Measurements from ENCODE around the gene MOB3B. TPM values are rescaled to one million over a fixed set of nuclear protein-coding genes. Genes with fewer than 3 reads are reported as not detected.
A peak's percentile ranks its signal among the peaks of the same experiment; 100 is the strongest.

The MOB3B gene
- total RNA-seq, 1 donor from 2014 or later, result 0.94 TPM

DNA sequence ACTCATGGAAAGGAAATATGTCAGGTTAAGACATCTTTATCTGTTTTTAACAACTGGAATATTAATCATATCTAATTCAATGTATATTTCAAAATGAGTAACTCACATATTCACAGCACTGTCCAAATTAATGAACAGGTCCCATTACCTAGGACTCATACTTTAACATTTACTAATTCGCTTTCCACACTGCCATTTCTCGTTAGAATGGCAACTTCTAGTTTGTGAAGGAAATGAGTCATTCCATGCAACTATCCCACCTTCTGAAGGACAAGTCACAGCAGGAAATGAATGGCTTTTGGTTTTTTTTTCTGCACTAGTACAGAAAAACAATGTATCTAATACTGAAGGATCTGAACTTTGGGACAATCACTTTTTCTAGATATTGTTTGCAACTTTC, 30.2 kb downstream of the MOB3B start:
- H3K4me1 Mint-ChIP-seq (ENCODE audit: low read depth), result peaks cover 15% of the 10 kb centered on the region
- no peaks in the 10 kb centered on the region for H3K27me3 Mint-ChIP-seq (ENCODE audit: low read depth)
- intact Hi-C loops (cut with micrococcal nuclease), result loop anchor here (1.0 to 2.0 kb wide), 3 partner anchors 29 to 134 kb away; partner anchors contain the start of gene C9orf72
- no peaks in the 10 kb centered on the region for H3K36me3 Mint-ChIP-seq (ENCODE audit: low read depth)
- peak overlapping the region; percentile 5 for H3K27ac Mint-ChIP-seq
- DNase-seq (ENCODE audit: low spot score), result no peak
- no peak overlapping the region for H3K4me3 Mint-ChIP-seq (ENCODE audit: low read depth)
- H3K9me3 Mint-ChIP-seq, result no peaks in the 10 kb centered on the region

DNA sequence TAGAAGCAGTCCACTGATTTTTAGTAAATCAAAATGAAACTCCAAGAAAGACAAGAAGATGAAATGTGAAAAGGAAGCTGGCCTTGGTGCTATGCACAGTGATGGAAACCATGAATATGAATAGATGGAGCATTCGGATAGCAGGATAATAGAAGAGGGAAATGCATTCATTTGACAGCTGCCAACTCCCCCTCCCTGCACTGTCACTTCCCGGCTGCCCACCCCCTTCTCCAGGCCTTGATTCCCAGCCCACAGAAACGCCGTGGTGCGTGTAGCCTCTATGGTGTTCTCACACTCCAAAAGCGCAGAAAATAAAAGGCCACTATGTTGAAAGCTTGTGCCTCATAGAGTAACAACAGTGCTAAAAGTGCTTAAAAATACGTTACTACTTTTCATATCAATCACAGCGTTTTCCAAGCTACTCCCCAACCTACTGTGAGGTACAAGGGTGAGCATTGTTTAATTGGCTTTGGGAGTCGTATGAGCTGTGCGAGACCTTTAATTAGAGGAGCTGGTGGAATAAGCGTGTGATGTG, 31.7 kb downstream of the MOB3B start:
- H3K36me3 Mint-ChIP-seq (ENCODE audit: low read depth), result no peaks in the 10 kb centered on the region
- peaks cover 11% of the 10 kb centered on the region for H3K4me1 Mint-ChIP-seq (ENCODE audit: low read depth)
- intact Hi-C loops (cut with micrococcal nuclease), result loop anchor here (2.0 kb wide), 1 partner anchor 75 kb away; the partner anchor contains the start of gene C9orf72
- H3K4me3 Mint-ChIP-seq (ENCODE audit: low read depth), result no peak overlapping the region
- no peak for DNase-seq (ENCODE audit: low spot score)
- H3K9me3 Mint-ChIP-seq, result peaks cover 4% of the 10 kb centered on the region
- no peak overlapping the region for H3K27ac Mint-ChIP-seq
- no peaks in the 10 kb centered on the region for H3K27me3 Mint-ChIP-seq (ENCODE audit: low read depth)

- Mint-ChIP-seq H3K9me3 (peaks cover 4% of the 10 kb centered on the region), H3K4me3 (ENCODE audit: low read depth) (no peak overlapping the region), H3K4me1 (ENCODE audit: low read depth) (peaks cover 8% of the 10 kb centered on the region), H3K36me3 (ENCODE audit: low read depth) (no peaks in the 10 kb centered on the region), H3K27me3 (ENCODE audit: low read depth) (no peaks in the 10 kb centered on the region), H3K27ac (no peak overlapping the region)
- DNase-seq (ENCODE audit: low spot score), result no peak
- intact Hi-C loops (cut with micrococcal nuclease), result no loop called here
Measured at GRCh38 chr9:27496135-27496504, 33.5 kb downstream of the MOB3B start.

DNA sequence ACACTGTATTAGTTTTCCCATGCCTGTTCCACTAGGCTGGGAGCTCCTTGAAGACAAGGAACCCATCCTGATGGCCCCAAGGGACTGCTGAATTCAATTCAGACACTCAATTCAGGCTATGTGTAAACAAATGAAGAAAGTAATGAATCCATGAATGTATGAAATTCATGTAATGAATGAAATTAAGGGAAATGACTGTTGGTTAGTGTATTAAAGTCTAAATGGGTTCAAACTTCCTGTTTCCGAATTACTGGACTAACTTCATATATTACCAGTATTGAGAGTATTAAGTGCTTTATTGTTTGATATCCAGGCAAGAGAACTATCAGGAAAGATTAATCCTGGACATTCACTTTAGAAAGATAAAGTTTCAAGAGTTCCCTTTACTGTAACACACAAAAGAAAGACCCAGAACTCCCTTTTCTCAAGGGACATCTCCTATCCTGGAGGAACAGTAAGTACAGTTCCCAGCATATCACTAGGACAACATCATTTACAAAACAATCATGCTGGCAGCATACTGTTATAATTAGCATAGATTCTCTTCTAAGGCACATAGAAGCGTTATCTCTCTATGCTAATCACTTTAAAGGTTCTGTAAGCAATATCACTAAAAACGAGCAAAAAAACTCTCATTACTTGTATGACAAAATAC, 34.0 kb downstream of the MOB3B start:
- Mint-ChIP-seq H3K27me3 (ENCODE audit: low read depth) (no peaks in the 10 kb centered on the region), H3K4me3 (ENCODE audit: low read depth) (no peak overlapping the region), H3K36me3 (ENCODE audit: low read depth) (no peaks in the 10 kb centered on the region), H3K4me1 (ENCODE audit: low read depth) (peaks cover 8% of the 10 kb centered on the region), H3K9me3 (peaks cover 4% of the 10 kb centered on the region), H3K27ac (no peak overlapping the region)
- intact Hi-C loops (cut with micrococcal nuclease), result no loop called here
- DNase-seq (ENCODE audit: low spot score), result no peak

DNA sequence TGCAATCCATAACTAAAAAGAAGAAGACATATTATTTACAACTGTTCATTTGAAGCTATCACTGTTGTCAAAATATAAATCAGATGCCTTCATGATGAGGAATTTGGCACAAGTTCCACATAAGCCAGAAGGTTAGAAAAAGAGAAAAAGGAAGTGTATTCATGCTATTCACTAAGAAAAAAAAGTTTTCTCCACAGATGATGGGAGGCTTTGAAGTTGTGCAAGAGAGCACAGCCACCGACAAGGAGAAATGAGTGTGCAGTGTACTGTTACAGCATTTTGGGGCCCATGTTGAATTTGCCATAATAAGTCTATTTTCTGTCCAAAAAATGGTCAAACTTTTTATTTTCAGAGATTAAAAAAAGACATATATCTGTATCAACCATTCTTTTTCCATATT, 38.5 kb downstream of the MOB3B start:
- DNase-seq (ENCODE audit: low spot score), result no peak
- H3K4me1 Mint-ChIP-seq (ENCODE audit: low read depth), result peaks cover 3% of the 10 kb centered on the region
- no peaks in the 10 kb centered on the region for H3K27me3 Mint-ChIP-seq (ENCODE audit: low read depth)
- H3K4me3 Mint-ChIP-seq (ENCODE audit: low read depth), result no peak overlapping the region
- H3K9me3 Mint-ChIP-seq, result peaks cover 4% of the 10 kb centered on the region
- no peak overlapping the region for H3K27ac Mint-ChIP-seq
- intact Hi-C loops (cut with micrococcal nuclease), result no loop called here
- H3K36me3 Mint-ChIP-seq (ENCODE audit: low read depth), result no peaks in the 10 kb centered on the region

DNA sequence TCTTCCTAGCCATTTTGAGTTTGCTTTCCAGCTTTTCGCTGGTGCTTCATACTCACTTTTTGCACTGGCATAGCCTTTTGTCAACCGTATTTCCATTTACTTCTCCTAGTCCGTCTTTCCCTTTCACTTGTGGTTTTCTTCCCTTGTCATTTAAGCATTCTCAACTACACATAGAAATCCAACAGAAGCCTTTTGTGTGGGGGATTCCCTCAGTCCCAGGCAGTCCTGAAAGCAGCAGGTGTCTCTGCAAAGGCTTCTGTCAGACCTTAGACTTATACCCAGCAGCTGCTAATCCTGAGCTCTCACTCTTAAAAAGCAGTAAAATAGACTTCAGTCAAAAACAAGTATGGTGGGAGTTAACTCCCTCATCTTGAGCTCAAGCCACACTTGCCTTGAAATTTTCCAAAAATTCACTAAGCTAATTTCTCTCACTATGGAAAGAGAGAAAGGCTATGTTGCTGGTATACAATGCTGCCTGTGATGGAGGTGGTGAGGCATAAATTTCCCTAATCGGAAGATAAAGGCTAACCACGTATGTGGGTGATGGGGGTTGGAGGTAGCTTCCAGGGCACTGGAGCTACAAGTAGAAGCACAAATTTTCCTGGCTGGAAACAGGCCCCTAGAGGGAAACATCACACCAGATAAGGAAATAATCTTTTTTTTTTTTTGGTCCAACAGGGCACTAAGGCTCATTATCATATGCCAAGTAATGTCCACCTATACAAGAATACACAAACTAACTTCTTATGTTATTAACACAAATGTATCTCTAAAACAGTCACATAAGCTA, 40.3 kb downstream of the MOB3B start:
- Mint-ChIP-seq H3K27me3 (ENCODE audit: low read depth) (no peaks in the 10 kb centered on the region), H3K4me3 (ENCODE audit: low read depth) (no peak overlapping the region), H3K4me1 (ENCODE audit: low read depth) (peaks cover 16% of the 10 kb centered on the region), H3K36me3 (ENCODE audit: low read depth) (no peaks in the 10 kb centered on the region), H3K27ac (no peak overlapping the region), H3K9me3 (peaks cover 2% of the 10 kb centered on the region)
- intact Hi-C loops (cut with micrococcal nuclease), result no loop called here
- DNase-seq (ENCODE audit: low spot score), result no peak

GRCh38 chr9:27487927-27488326, 41.7 kb downstream of the MOB3B start:
- no peak overlapping the region for H3K4me3 Mint-ChIP-seq (ENCODE audit: low read depth)
- no peaks in the 10 kb centered on the region for H3K36me3 Mint-ChIP-seq (ENCODE audit: low read depth)
- H3K27me3 Mint-ChIP-seq (ENCODE audit: low read depth), result no peaks in the 10 kb centered on the region
- no peak overlapping the region for H3K27ac Mint-ChIP-seq
- intact Hi-C loops (cut with micrococcal nuclease), result no loop called here
- DNase-seq (ENCODE audit: low spot score), result no peak
- H3K9me3 Mint-ChIP-seq, result no peaks in the 10 kb centered on the region
- H3K4me1 Mint-ChIP-seq (ENCODE audit: low read depth), result peaks cover 18% of the 10 kb centered on the region

- intact Hi-C loops (cut with micrococcal nuclease), result no loop called here
- Mint-ChIP-seq H3K4me3 (ENCODE audit: low read depth) (no peak overlapping the region), H3K27me3 (ENCODE audit: low read depth) (no peaks in the 10 kb centered on the region), H3K36me3 (ENCODE audit: low read depth) (no peaks in the 10 kb centered on the region), H3K4me1 (ENCODE audit: low read depth) (peaks cover 18% of the 10 kb centered on the region), H3K27ac (no peak overlapping the region), H3K9me3 (no peaks in the 10 kb centered on the region)
- no peak for DNase-seq (ENCODE audit: low spot score)
Measured at GRCh38 chr9:27487128-27487640, 42.4 kb downstream of the MOB3B start.

- no peaks in the 10 kb centered on the region for H3K27me3 Mint-ChIP-seq (ENCODE audit: low read depth)
Measured at GRCh38 chr9:27485158-27485557, 44.5 kb downstream of the MOB3B start.

GRCh38 chr9:27483576-27483975, 46.0 kb downstream of the MOB3B start:
- intact Hi-C loops (cut with micrococcal nuclease), result no loop called here
- no peaks in the 10 kb centered on the region for H3K36me3 Mint-ChIP-seq (ENCODE audit: low read depth)
- H3K4me1 Mint-ChIP-seq (ENCODE audit: low read depth), result peaks cover 15% of the 10 kb centered on the region
- H3K4me3 Mint-ChIP-seq (ENCODE audit: low read depth), result no peak overlapping the region
- H3K9me3 Mint-ChIP-seq, result peaks cover 8% of the 10 kb centered on the region
- H3K27me3 Mint-ChIP-seq (ENCODE audit: low read depth), result no peaks in the 10 kb centered on the region
- no peak overlapping the region for H3K27ac Mint-ChIP-seq
- no peak for DNase-seq (ENCODE audit: low spot score)

More at GRCh38 chr9:27485158-27485557, 44.5 kb downstream of the MOB3B start:
- H3K9me3 Mint-ChIP-seq, result no peaks in the 10 kb centered on the region
- intact Hi-C loops (cut with micrococcal nuclease), result no loop called here
- H3K4me1 Mint-ChIP-seq (ENCODE audit: low read depth), result peaks cover 18% of the 10 kb centered on the region
- no peak overlapping the region for H3K4me3 Mint-ChIP-seq (ENCODE audit: low read depth)
- H3K36me3 Mint-ChIP-seq (ENCODE audit: low read depth), result no peaks in the 10 kb centered on the region
- DNase-seq (ENCODE audit: low spot score), result no peak
- no peak overlapping the region for H3K27ac Mint-ChIP-seq

GRCh38 chr9:27482709-27483108, 46.9 kb downstream of the MOB3B start:
- Mint-ChIP-seq H3K4me3 (ENCODE audit: low read depth) (no peak overlapping the region), H3K4me1 (ENCODE audit: low read depth) (peaks cover 15% of the 10 kb centered on the region), H3K9me3 (peaks cover 17% of the 10 kb centered on the region), H3K27ac (no peak overlapping the region), H3K27me3 (ENCODE audit: low read depth) (peaks cover 2% of the 10 kb centered on the region), H3K36me3 (ENCODE audit: low read depth) (peaks cover 3% of the 10 kb centered on the region)
- no peak for DNase-seq (ENCODE audit: low spot score)
- intact Hi-C loops (cut with micrococcal nuclease), result no loop called here

- Mint-ChIP-seq H3K4me3 (ENCODE audit: low read depth) (no peak overlapping the region), H3K4me1 (ENCODE audit: low read depth) (peaks cover 3% of the 10 kb centered on the region), H3K9me3 (peaks cover 22% of the 10 kb centered on the region), H3K27ac (no peak overlapping the region), H3K27me3 (ENCODE audit: low read depth) (peaks cover 2% of the 10 kb centered on the region), H3K36me3 (ENCODE audit: low read depth) (peaks cover 3% of the 10 kb centered on the region)
- no peak for DNase-seq (ENCODE audit: low spot score)
- intact Hi-C loops (cut with micrococcal nuclease), result no loop called here
Measured at GRCh38 chr9:27478322-27478721, 51.3 kb downstream of the MOB3B start.

All from activated T-helper 2 cell treated with anti-CD3 and anti-CD28 coated beads, Interferon-gamma antibody, Interleukin-2, Interleukin-4, amounts not matched to agents 10 μg/mL and 5 μg/mL and 100 μg/mL, durations not matched to agents 14 hours and 24 hours and 36 hours (primary cell).